Activated naive CD4-positive, alpha-beta T cell (primary cell): Measurements from ENCODE around the gene OR4M2.
"Not testable (repeated sequence)": the region's sequence is repeated elsewhere in the genome, so short reads cannot be mapped to it uniquely, and the experiment has no call there.

Experiments used
- DNase-seq, 4 experiments: peaks; one replicate each; lab custom pipeline; 2025; lab: John Stamatoyannopoulos, UW

Gene OR4M2

GRCh38 chr15:22080227-22080626 is at the start of gene OR4M2:
OR4M2 (plus strand) TSS chr15:22080527; CDS start chr15:22080625, 98 bp downstream.
- DNase-seq = not testable (repeated sequence)

DNA sequence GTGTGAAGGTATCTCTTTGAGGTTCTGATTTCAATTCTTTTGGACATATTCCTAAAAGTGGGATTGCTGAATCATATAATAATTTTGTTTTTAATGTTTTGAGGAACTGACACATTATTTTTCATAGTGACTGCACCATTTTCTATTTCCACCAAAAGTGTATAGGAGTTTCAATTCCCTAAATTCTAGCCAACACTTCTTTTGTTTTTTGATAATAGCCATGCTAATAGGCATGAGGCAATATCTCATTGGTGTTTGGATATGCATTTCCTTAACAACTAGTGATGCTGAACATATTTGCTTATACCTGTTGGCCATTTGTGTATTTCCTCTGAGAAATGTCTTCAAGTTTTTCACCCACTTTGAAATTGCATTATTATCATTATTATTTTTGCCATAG is 11.1 kb upstream of the OR4M2 start:
- DNase-seq = not testable (repeated sequence)

DNA sequence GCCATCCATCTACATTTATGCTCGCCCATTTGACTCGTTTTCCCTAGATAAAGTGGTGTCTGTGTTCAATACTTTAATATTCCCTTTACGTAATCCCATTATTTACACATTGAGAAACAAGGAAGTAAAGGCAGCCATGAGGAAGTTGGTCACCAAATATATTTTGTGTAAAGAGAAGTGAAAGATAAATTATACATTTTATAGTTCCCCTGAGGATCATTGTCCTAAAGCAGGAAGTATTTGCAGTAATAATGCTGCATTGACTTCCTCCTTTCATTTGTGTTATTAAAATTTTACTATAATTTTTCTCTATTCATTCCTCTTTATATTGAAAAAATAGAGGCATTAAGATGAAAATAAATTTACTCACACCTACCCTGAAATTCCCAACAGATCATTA is 1.1 kb downstream of the OR4M2 start:
- not testable (repeated sequence) for DNase-seq

DNA sequence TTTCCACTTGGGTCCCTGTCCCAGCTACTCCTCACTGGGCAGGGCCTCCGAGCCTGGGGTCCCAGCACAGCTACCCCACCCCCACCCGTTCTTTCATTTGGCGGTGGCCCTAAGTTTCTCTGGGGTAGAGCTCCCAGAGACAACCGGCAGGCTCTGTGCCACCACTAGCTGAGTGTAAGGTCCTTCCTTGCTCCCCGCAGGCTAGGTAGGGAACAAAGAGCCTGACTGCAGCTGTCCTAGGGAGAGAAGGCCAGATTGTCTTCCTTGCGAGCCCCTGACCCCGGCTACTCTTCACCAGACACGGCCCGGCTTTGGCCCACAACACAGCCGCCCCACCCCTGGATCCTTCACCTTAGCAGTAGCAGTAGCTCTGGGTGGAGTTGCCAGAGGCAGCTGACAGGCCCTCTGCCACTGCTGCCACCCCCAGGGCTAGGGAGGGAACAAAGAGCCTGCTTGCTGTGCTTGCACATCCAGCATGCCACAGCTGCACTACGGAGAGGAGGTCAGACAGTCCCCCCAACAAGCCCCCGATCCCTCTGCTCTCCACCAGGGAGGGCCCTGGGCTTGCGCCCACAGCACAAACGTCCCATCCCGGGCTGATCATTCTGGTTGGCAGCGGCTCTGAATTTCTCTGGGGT is 18.4 kb downstream of the OR4M2 start:
- DNase-seq = not testable (repeated sequence)

- not testable (repeated sequence) for DNase-seq
These were observed 19.1 kb downstream of the OR4M2 start for GRCh38 chr15:22099289-22099891.

- DNase-seq = not testable (repeated sequence)
These were observed 41.7 kb downstream of the OR4M2 start for GRCh38 chr15:22122033-22122432.
